Neural progenitor cell (in vitro differentiated cells): ENCODE measurements around the gene RAET1L. TPM values are rescaled to one million over a fixed set of nuclear protein-coding genes. Genes with fewer than 3 reads are reported as not detected.
A peak's percentile ranks its signal among the peaks of the same experiment; 100 is the strongest.
"Not testable (repeated sequence)": the region's sequence is repeated elsewhere in the genome, so short reads cannot be mapped to it uniquely, and the experiment has no call there.

Experiments used
- DNase-seq: peaks from one replicate; pipeline ENCODE4 v3.0.0-alpha.2; 2016; ENCODE audit warnings: low spot score
- H2AFZ ChIP-seq: fragments of 200-600 bp; sonication (generic); replicated peaks from 2 replicates; pipeline ENCODE4 v1.6.1; 2016; ENCODE audit warnings: antibody characterized with exemption
- H3F3A ChIP-seq: fragments of 200-600 bp; sonication (generic); 2 replicates; pipeline ENCODE4 v1.6.1; 2016; ENCODE audit warnings: antibody characterized with exemption, low read depth
- H3K27ac ChIP-seq: fragments of 200-600 bp; sonication (generic); 2 replicates; pipeline ENCODE4 v1.5.1; 2016; ENCODE audit warnings: mild to moderate bottlenecking
- H3K27me3 ChIP-seq: fragments of 200-600 bp; sonication (generic); 2 replicates; pipeline ENCODE4 v1.6.1; 2016; ENCODE audit warnings: mild to moderate bottlenecking, moderate library complexity
- H3K36me3 ChIP-seq: fragments of 200-600 bp; sonication (generic); 2 replicates; pipeline ENCODE4 v1.5.1; 2016
- H3K4me1 ChIP-seq: fragments of 200-600 bp; sonication (generic); 2 replicates; pipeline ENCODE4 v1.6.1; 2016; ENCODE audit warnings: mixed run types
- H3K4me2 ChIP-seq: fragments of 200-600 bp; sonication (generic); 2 replicates; pipeline ENCODE4 v1.6.1; 2016
- H3K4me3 ChIP-seq: fragments of 200-600 bp; sonication (generic); 2 replicates; pipeline ENCODE4 v1.5.1; 2016
- H3K79me2 ChIP-seq: fragments of 200-600 bp; sonication (generic); 2 replicates; pipeline ENCODE4 v1.6.1; 2016; ENCODE audit warnings: low read depth
- H3K9ac ChIP-seq: fragments of 200-600 bp; sonication (generic); 2 replicates; pipeline ENCODE4 v1.6.1; 2016
- H3K9me3 ChIP-seq: fragments of 200-600 bp; sonication (generic); 2 replicates; pipeline ENCODE4 v1.5.1; 2016; ENCODE audit warnings: low read depth
- H4K20me1 ChIP-seq: fragments of 200-600 bp; sonication (generic); 2 replicates; pipeline ENCODE4 v1.6.1; 2016; ENCODE audit warnings: low read depth
- H3K27ac Mint-ChIP-seq: 3 replicates; pipeline ENCODE4 v1.8.0; 2021; ENCODE audit warnings: mixed read lengths
- H3K27me3 Mint-ChIP-seq: 2 replicates; pipeline ENCODE4 v1.8.0; 2022; ENCODE audit warnings: low read depth, mild to moderate bottlenecking, inconsistent platforms, moderate library complexity, mixed read lengths; ENCODE audit not compliant: insufficient read depth
- H3K36me3 Mint-ChIP-seq: 3 replicates; pipeline ENCODE4 v1.8.0; 2021; ENCODE audit warnings: mixed read lengths
- H3K4me1 Mint-ChIP-seq: 3 replicates; pipeline ENCODE4 v1.8.0; 2021; ENCODE audit warnings: mixed read lengths
- H3K4me3 Mint-ChIP-seq: 3 replicates; pipeline ENCODE4 v1.8.0; 2021; ENCODE audit warnings: mild to moderate bottlenecking, moderate library complexity, mixed read lengths
- H3K9me3 Mint-ChIP-seq: 3 replicates; pipeline ENCODE4 v1.8.0; 2020; ENCODE audit warnings: mixed read lengths
- CTCF ChIP-seq: fragments of 200-600 bp; sonication (generic); IDR thresholded peaks from 2 replicates; pipeline ENCODE4 v1.5.1; 2017; ENCODE audit warnings: antibody characterized with exemption, mild to moderate bottlenecking
- EZH2 ChIP-seq: fragments of 200-600 bp; sonication (generic); IDR thresholded peaks from 2 replicates; pipeline ENCODE4 v1.6.1; 2017; ENCODE audit warnings: antibody characterized with exemption, mild to moderate bottlenecking, moderate library complexity
- EZH2phosphoT487 ChIP-seq: fragments of 200-600 bp; sonication (generic); IDR thresholded peaks from 2 replicates; pipeline ENCODE4 v1.6.1; 2017; ENCODE audit warnings: antibody characterized with exemption
- total RNA-seq: library from RNA; depleted of rRNA; stranded (reverse); fragments of >200 nt; gene quantifications from 2 replicates; pipeline ENCODE4 v1.2.3, GENCODE V29; 2015; ENCODE audit warnings: low replicate concordance

RAET1L gene
- total RNA-seq, 1 donor from 2014 or later = not detected

DNA sequence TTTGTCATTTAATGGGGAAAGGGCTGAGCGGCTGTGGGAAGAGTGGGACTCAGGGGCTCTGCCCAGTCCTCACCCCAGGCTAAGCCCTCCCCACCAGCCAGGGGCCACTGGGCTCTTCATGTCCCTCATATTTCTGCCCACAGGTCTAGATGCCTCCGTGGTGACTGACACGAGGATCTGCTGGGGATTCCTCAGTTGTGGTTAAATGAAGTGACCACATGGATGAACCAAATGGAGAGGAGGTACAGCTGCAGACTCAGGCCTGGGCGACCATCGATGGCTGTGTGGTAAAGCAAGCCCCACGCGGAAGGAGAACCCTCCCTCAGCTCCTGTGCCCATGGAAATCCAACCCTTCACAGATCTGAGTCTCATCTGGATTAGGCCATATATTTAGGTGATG, 29.4 kb downstream of the RAET1L start:
- peaks cover 11% of the 10 kb centered on the region for H4K20me1 ChIP-seq
- H3K79me2 ChIP-seq = no peaks in the 10 kb centered on the region
- no peak overlapping the region for H3K4me2 ChIP-seq
- H3K4me1 ChIP-seq = no peaks in the 10 kb centered on the region
- no peak overlapping the region for H3K9ac ChIP-seq
- TF ChIP-seq EZH2 (no peak), EZH2phosphoT487 (no peak), CTCF (no peak)
- no peak overlapping the region for H2AFZ ChIP-seq
- no peaks in the 10 kb centered on the region for H3K36me3 Mint-ChIP-seq
- H3K9me3 Mint-ChIP-seq = peaks cover 2% of the 10 kb centered on the region
- no peaks in the 10 kb centered on the region for H3K9me3 ChIP-seq
- H3K4me3 Mint-ChIP-seq = no peak overlapping the region
- H3K4me1 Mint-ChIP-seq = peaks cover 4% of the 10 kb centered on the region
- H3K27me3 Mint-ChIP-seq = peaks cover 37% of the 10 kb centered on the region
- H3K4me3 ChIP-seq = no peak overlapping the region
- H3K27ac Mint-ChIP-seq = no peak overlapping the region
- no peaks in the 10 kb centered on the region for H3F3A ChIP-seq
- no peak for DNase-seq
- H3K36me3 ChIP-seq = no peaks in the 10 kb centered on the region
- H3K27ac ChIP-seq = no peak overlapping the region
- peaks cover 67% of the 10 kb centered on the region for H3K27me3 ChIP-seq

- Histone ChIP-seq H3F3A (peaks cover 4% of the 10 kb centered on the region), H3K79me2 (no peaks in the 10 kb centered on the region), H4K20me1 (peaks cover 18% of the 10 kb centered on the region), H3K9me3 (no peaks in the 10 kb centered on the region), H3K4me3 (no peak overlapping the region), H2AFZ (no peak overlapping the region), H3K9ac (no peak overlapping the region), H3K36me3 (no peaks in the 10 kb centered on the region), H3K27ac (no peak overlapping the region), H3K27me3 (peaks cover 73% of the 10 kb centered on the region), H3K4me2 (no peak overlapping the region), H3K4me1 (no peaks in the 10 kb centered on the region)
- peaks cover 2% of the 10 kb centered on the region for H3K9me3 Mint-ChIP-seq
- peaks cover 43% of the 10 kb centered on the region for H3K27me3 Mint-ChIP-seq
- TF ChIP-seq EZH2 = no peak
- no peak for TF ChIP-seq CTCF
- no peak for TF ChIP-seq EZH2phosphoT487
- no peak overlapping the region for H3K4me3 Mint-ChIP-seq
- no peak overlapping the region for H3K27ac Mint-ChIP-seq
- peaks cover 9% of the 10 kb centered on the region for H3K4me1 Mint-ChIP-seq
- no peaks in the 10 kb centered on the region for H3K36me3 Mint-ChIP-seq
- no peak for DNase-seq
Measured at GRCh38 chr6:149995235-149995750, 30.0 kb downstream of the RAET1L start.

GRCh38 chr6:149991838-149992237, 33.5 kb downstream of the RAET1L start:
- H3K27ac Mint-ChIP-seq = no peak overlapping the region
- peaks cover 26% of the 10 kb centered on the region for H4K20me1 ChIP-seq
- H3K36me3 Mint-ChIP-seq = peaks cover 2% of the 10 kb centered on the region
- TF ChIP-seq EZH2 = no peak
- TF ChIP-seq EZH2phosphoT487 = no peak
- no peak for TF ChIP-seq CTCF
- H3F3A ChIP-seq = peaks cover 4% of the 10 kb centered on the region
- H3K79me2 ChIP-seq = no peaks in the 10 kb centered on the region
- no peak overlapping the region for H3K4me3 Mint-ChIP-seq
- no peak for DNase-seq
- H3K36me3 ChIP-seq = no peaks in the 10 kb centered on the region
- H3K27me3 ChIP-seq = peaks cover 100% of the 10 kb centered on the region
- no peaks in the 10 kb centered on the region for H3K4me1 ChIP-seq
- H2AFZ ChIP-seq = no peak overlapping the region
- H3K4me2 ChIP-seq = no peak overlapping the region
- H3K9ac ChIP-seq = no peak overlapping the region
- no peak overlapping the region for H3K27ac ChIP-seq
- H3K9me3 Mint-ChIP-seq = peaks cover 27% of the 10 kb centered on the region
- no peak overlapping the region for H3K4me3 ChIP-seq
- peaks cover 16% of the 10 kb centered on the region for H3K4me1 Mint-ChIP-seq
- H3K27me3 Mint-ChIP-seq = peaks cover 77% of the 10 kb centered on the region
- peaks cover 4% of the 10 kb centered on the region for H3K9me3 ChIP-seq

DNA sequence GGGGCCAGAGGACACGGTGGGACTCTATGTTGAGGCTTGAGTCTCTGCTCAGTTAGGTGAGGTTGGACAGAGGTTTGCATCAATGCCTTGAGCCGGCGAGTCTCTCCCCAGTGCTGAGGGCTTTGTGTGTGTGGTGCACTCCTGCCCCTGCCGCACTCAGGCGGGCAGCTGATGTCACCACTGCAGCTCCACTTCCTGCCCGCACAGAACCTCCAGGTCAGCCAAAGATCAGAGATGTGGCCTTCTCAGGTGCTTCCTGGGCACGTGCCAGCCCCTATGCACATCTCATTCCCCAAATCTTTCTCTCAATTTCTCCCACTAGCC, 33.9 kb downstream of the RAET1L start:
- peaks cover 100% of the 10 kb centered on the region for H3K27me3 ChIP-seq
- Mint-ChIP-seq H3K9me3 (peaks cover 31% of the 10 kb centered on the region), H3K27me3 (peaks cover 81% of the 10 kb centered on the region), H3K4me3 (peak overlapping the region; percentile 79), H3K4me1 (peaks cover 16% of the 10 kb centered on the region)
- not testable (repeated sequence) for H3K36me3 ChIP-seq, H3K27ac Mint-ChIP-seq, H2AFZ ChIP-seq, H3K36me3 Mint-ChIP-seq, H3K9ac ChIP-seq, H3K9me3 ChIP-seq, H3F3A ChIP-seq, H3K79me2 ChIP-seq, H3K4me1 ChIP-seq, H3K27ac ChIP-seq
- H3K4me2 ChIP-seq = peak overlapping the region; percentile 68
- peak overlapping the region; percentile 34 for H3K4me3 ChIP-seq
- DNase-seq = peak; percentile 39
- H4K20me1 ChIP-seq = peaks cover 26% of the 10 kb centered on the region
